PC-9 (cell line): Measurements from ENCODE around the gene ARL5B. TPM values are rescaled to one million over a fixed set of nuclear protein-coding genes. Genes with fewer than 3 reads are reported as not detected.

Source experiments
- BruUV-seq: library from RNA; stranded (reverse); fragments of 400-500 nt; replicated peaks from 2 replicates; lab custom pipeline; 2021; lab: Mats Ljungman, UMichigan
- CTCF ChIA-PET: fragments of 300-600 bp; sonication (Branson Sonifier 250); formaldehyde crosslinking; loops from one replicate; lab custom pipeline; 2022; ENCODE audit warnings: antibody characterized with exemption; lab: Charles Lee
- POLR2A ChIA-PET: fragments of 300-600 bp; sonication (Branson Sonifier 250); formaldehyde crosslinking; loops from one replicate; lab custom pipeline; 2022; ENCODE audit warnings: antibody characterized with exemption; ENCODE audit not compliant: unreplicated experiment; lab: Charles Lee
- DNase-seq, 2 experiments: peaks; one replicate each; pipeline versions ENCODE4 v3.0.0 to v3.0.0-alpha.2; 2015 to 2022; ENCODE audit warnings: mixed read lengths in 1 of 2
- H2AFZ ChIP-seq: fragments of 200-600 bp; sonication (generic); 2 replicates; pipeline ENCODE4 v1.8.1; 2017; ENCODE audit warnings: antibody characterized with exemption
- H3F3A ChIP-seq: fragments of 200-600 bp; sonication (generic); 2 replicates; pipeline ENCODE4 v1.8.1; 2017; ENCODE audit warnings: antibody characterized with exemption, mild to moderate bottlenecking, low read depth; ENCODE audit not compliant: insufficient read depth
- H3K27ac ChIP-seq: fragments of 200-600 bp; sonication (generic); 2 replicates; pipeline ENCODE4 v1.6.1; 2016; ENCODE audit warnings: mixed run types
- H3K27me3 ChIP-seq: fragments of 200-600 bp; sonication (generic); 2 replicates; pipeline ENCODE4 v1.6.1; 2016; ENCODE audit warnings: low read depth, mixed run types; ENCODE audit not compliant: insufficient read depth
- H3K36me3 ChIP-seq: fragments of 200-600 bp; sonication (generic); 2 replicates; pipeline ENCODE4 v1.6.1; 2016; ENCODE audit warnings: low read depth, mixed run types
- H3K4me1 ChIP-seq: fragments of 200-600 bp; sonication (generic); replicated peaks from 2 replicates; pipeline ENCODE4 v1.6.1; 2016; ENCODE audit warnings: mixed run types; ENCODE audit not compliant: insufficient read depth
- H3K4me2 ChIP-seq: fragments of 200-600 bp; sonication (generic); 2 replicates; pipeline ENCODE4 v1.6.1; 2017; ENCODE audit warnings: mixed run types
- H3K4me3 ChIP-seq: fragments of 200-600 bp; sonication (generic); 2 replicates; pipeline ENCODE4 v1.6.1; 2016; ENCODE audit warnings: mixed run types
- H3K79me2 ChIP-seq: fragments of 200-600 bp; sonication (generic); 2 replicates; pipeline ENCODE4 v1.6.1; 2017; ENCODE audit warnings: low read depth, mixed run types
- H3K9me2 ChIP-seq: fragments of 200-600 bp; sonication (generic); 2 replicates; pipeline ENCODE4 v1.8.1; 2017; ENCODE audit warnings: mild to moderate bottlenecking; ENCODE audit not compliant: insufficient read depth
- H3K9me3 ChIP-seq: fragments of 200-600 bp; sonication (generic); 2 replicates; pipeline ENCODE4 v1.8.1; 2016; ENCODE audit warnings: low read depth; ENCODE audit not compliant: insufficient read depth
- H4K20me1 ChIP-seq: fragments of 200-600 bp; sonication (generic); 2 replicates; pipeline ENCODE4 v1.8.1; 2017; ENCODE audit not compliant: insufficient read depth
- CTCF ChIP-seq: fragments of 200-600 bp; sonication (generic); conservative IDR thresholded peaks from 2 replicates; pipeline ENCODE4 v1.6.1; 2017; ENCODE audit warnings: mixed run types, antibody characterized with exemption, mild to moderate bottlenecking, moderate library complexity
- EZH2 ChIP-seq: fragments of 200-600 bp; sonication (generic); IDR thresholded peaks from 2 replicates; pipeline ENCODE4 v1.8.0; 2017; ENCODE audit warnings: antibody characterized with exemption, low read depth
- intact Hi-C: fragments of 100-400 bp; cut with micrococcal nuclease; formaldehyde crosslinking; loops from one replicate; pipeline ENCODE4 v1.10.0; 2022; ENCODE audit not compliant: unreplicated experiment
- total RNA-seq: library from RNA; stranded (reverse); gene quantifications from 2 replicates; pipeline ENCODE4 v1.2.3, GENCODE V29; 2021

ARL5B gene
- total RNA-seq, 1 experiment from 2014 or later = 15.3 TPM

GRCh38 chr10:18651324-18652007 is 7.8 kb upstream of the ARL5B start, which contains the start of gene NSUN6:
NSUN6 (minus strand) TSS chr10:18651587; CDS start chr10:18651203, 384 bp downstream.
- no TSS peak for BruUV-seq
- no peaks in the 10 kb centered on the region for H4K20me1 ChIP-seq
- ChIA-PET POLR2A (interaction anchor here (0.5 to 0.7 kb wide), 2 partner anchors 14 to 938 kb away, joined by 4 to 7 read pairs; no protein-coding TSS in a partner anchor), CTCF (interaction anchor here (0.6 to 0.7 kb wide), 2 partner anchors 23 to 43 kb away, joined by 3 to 6 read pairs; no protein-coding TSS in a partner anchor)
- H3K4me3 ChIP-seq = peak within 1 kb of the TSS; percentile 96
- H3K4me2 ChIP-seq = peak within 1 kb of the TSS; percentile 99
- no peak for TF ChIP-seq CTCF
- TF ChIP-seq EZH2 = no peak
- peak within 1 kb of the TSS; percentile 66 for H3K27ac ChIP-seq
- intact Hi-C loops = loop anchor here (5.0 kb wide), 1 partner anchor 39 kb away; no protein-coding TSS in a partner anchor
- H3K9me3 ChIP-seq = no peaks in the 10 kb centered on the region
- H3K79me2 ChIP-seq = peaks cover 22% of the 10 kb centered on the region
- H2AFZ ChIP-seq = peak within 1 kb of the TSS; percentile 89
- H3K9me2 ChIP-seq = no peaks in the 10 kb centered on the region
- no peaks in the 10 kb centered on the region for H3K36me3 ChIP-seq
- H3K4me1 ChIP-seq = peaks cover 9% of the 10 kb centered on the region
- peak; percentile 71 to 84 for DNase-seq
- no peaks in the 10 kb centered on the region for H3K27me3 ChIP-seq
- peaks cover 9% of the 10 kb centered on the region for H3F3A ChIP-seq

GRCh38 chr10:18653112-18653511 is 6.1 kb upstream of the ARL5B start:
- TF ChIP-seq CTCF (no peak), EZH2 (no peak)
- intact Hi-C loops = loop anchor here (5.0 kb wide), 1 partner anchor 41 kb away; no protein-coding TSS in a partner anchor

GRCh38 chr10:18656724-18657123 is 2.5 kb upstream of the ARL5B start:
- peaks cover 35% of the 10 kb centered on the region for H3K79me2 ChIP-seq
- DNase-seq = no peak
- no TSS peak for BruUV-seq
- H3K4me3 ChIP-seq = no peak overlapping the region
- H3K4me2 ChIP-seq = no peak overlapping the region
- no peaks in the 10 kb centered on the region for H3K9me2 ChIP-seq
- H4K20me1 ChIP-seq = no peaks in the 10 kb centered on the region
- TF ChIP-seq EZH2 (no peak), CTCF (no peak)
- ChIA-PET CTCF (no interaction called here), POLR2A (interaction anchor here (0.6 kb wide), 2 partner anchors 10 to 50 kb away, joined by 3 to 4 read pairs; no protein-coding TSS in a partner anchor)
- intact Hi-C loops = no loop called here
- H3K4me1 ChIP-seq = peaks cover 11% of the 10 kb centered on the region
- H3F3A ChIP-seq = peaks cover 12% of the 10 kb centered on the region
- H3K27ac ChIP-seq = no peak overlapping the region
- no peaks in the 10 kb centered on the region for H3K36me3 ChIP-seq
- H3K27me3 ChIP-seq = no peaks in the 10 kb centered on the region
- no peak overlapping the region for H2AFZ ChIP-seq
- H3K9me3 ChIP-seq = no peaks in the 10 kb centered on the region

More at GRCh38 chr10:18653112-18653511, 6.1 kb upstream of the ARL5B start:
- POLR2A ChIA-PET = interaction anchor here (0.6 kb wide), 1 partner anchor 14 kb away, joined by 4 read pairs; no protein-coding TSS in a partner anchor
- BruUV-seq = no TSS peak
- no peak overlapping the region for H3K4me3 ChIP-seq
- H3K79me2 ChIP-seq = peaks cover 26% of the 10 kb centered on the region
- peaks cover 9% of the 10 kb centered on the region for H3F3A ChIP-seq
- H3K9me2 ChIP-seq = no peaks in the 10 kb centered on the region
- H3K4me1 ChIP-seq = peaks cover 13% of the 10 kb centered on the region
- no peak overlapping the region for H3K4me2 ChIP-seq
- no peak for DNase-seq
- no peaks in the 10 kb centered on the region for H3K27me3 ChIP-seq
- CTCF ChIA-PET = no interaction called here
- H4K20me1 ChIP-seq = no peaks in the 10 kb centered on the region
- H2AFZ ChIP-seq = no peak overlapping the region
- H3K36me3 ChIP-seq = no peaks in the 10 kb centered on the region
- no peak overlapping the region for H3K27ac ChIP-seq
- H3K9me3 ChIP-seq = no peaks in the 10 kb centered on the region
